Measurements from ENCODE around the gene CTSZ. TPM values are rescaled to one million over a fixed set of nuclear protein-coding genes. Genes with fewer than 3 reads are reported as not detected.
"Not testable (repeated sequence)": the region's sequence is repeated elsewhere in the genome, so short reads cannot be mapped to it uniquely, and the experiment has no call there.

Gene CTSZ
- total RNA-seq, 1 donor from 2014 or later = 71.9 TPM

DNA sequence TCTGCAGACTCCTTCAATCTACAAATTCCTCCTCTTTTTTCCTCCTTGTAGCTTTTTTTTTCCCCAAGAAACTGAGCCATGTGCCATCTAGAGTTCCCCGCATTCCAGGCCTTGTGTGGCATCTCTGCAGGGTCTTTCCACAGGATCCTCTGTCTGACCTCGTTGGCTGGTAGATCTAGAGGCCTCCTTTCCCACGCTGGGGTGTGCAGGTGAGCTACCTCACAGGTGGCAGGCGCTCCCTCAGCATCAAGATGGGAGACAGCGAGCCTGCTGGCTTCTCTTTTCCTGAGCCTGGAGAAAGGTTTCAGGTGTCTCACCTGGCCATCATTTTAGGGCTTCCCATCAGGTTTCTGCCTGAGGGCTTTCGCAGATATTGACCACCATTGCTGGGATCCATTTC, 35.6 kb downstream of the CTSZ start:
- peaks cover 9% of the 10 kb centered on the region for H3K9me3 Mint-ChIP-seq
- no peak for DNase-seq (ENCODE audit: extremely low spot score, unreplicated experiment)
- H3K27ac Mint-ChIP-seq = no peak overlapping the region
- H3K4me1 Mint-ChIP-seq (ENCODE audit: unreplicated experiment) = peaks cover 4% of the 10 kb centered on the region
- TF ChIP-seq, protein P1, sequence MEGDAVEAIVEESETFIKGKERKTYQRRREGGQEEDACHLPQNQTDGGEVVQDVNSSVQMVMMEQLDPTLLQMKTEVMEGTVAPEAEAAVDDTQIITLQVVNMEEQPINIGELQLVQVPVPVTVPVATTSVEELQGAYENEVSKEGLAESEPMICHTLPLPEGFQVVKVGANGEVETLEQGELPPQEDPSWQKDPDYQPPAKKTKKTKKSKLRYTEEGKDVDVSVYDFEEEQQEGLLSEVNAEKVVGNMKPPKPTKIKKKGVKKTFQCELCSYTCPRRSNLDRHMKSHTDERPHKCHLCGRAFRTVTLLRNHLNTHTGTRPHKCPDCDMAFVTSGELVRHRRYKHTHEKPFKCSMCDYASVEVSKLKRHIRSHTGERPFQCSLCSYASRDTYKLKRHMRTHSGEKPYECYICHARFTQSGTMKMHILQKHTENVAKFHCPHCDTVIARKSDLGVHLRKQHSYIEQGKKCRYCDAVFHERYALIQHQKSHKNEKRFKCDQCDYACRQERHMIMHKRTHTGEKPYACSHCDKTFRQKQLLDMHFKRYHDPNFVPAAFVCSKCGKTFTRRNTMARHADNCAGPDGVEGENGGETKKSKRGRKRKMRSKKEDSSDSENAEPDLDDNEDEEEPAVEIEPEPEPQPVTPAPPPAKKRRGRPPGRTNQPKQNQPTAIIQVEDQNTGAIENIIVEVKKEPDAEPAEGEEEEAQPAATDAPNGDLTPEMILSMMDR (conservative IDR thresholded peaks at IDR 0.05) = no peak
- no peaks in the 10 kb centered on the region for H3K36me3 Mint-ChIP-seq
- no peak overlapping the region for H3K4me3 Mint-ChIP-seq
- H3K27me3 Mint-ChIP-seq = peaks cover 3% of the 10 kb centered on the region

DNA sequence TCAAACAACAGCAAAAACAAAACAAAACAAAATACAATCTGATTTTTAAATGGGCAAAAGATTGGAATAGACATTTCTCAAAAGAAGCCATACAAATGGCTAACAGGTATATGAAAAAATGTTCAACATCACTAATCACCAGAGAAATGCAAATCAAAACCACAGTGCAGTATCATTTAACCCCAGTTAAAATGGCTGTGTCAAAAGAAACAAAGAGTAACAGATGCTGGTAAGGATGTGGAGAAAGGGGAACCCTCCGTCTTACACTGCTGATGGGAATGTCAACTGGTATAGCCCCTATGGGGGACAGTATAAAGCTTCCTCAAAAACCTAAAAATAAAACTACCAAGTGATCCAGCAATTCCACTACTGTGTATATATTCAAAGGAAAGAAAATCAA, 36.9 kb downstream of the CTSZ start:
- DNase-seq (ENCODE audit: extremely low spot score, unreplicated experiment) = no peak
- TF ChIP-seq, protein P1 (conservative IDR thresholded peaks at IDR 0.05) = no peak
- peaks cover 2% of the 10 kb centered on the region for H3K9me3 Mint-ChIP-seq
- H3K27me3 Mint-ChIP-seq = peaks cover 3% of the 10 kb centered on the region
- no peak overlapping the region for H3K4me3 Mint-ChIP-seq
- H3K4me1 Mint-ChIP-seq (ENCODE audit: unreplicated experiment) = no peaks in the 10 kb centered on the region
- no peak overlapping the region for H3K27ac Mint-ChIP-seq
- H3K36me3 Mint-ChIP-seq = no peaks in the 10 kb centered on the region

DNA sequence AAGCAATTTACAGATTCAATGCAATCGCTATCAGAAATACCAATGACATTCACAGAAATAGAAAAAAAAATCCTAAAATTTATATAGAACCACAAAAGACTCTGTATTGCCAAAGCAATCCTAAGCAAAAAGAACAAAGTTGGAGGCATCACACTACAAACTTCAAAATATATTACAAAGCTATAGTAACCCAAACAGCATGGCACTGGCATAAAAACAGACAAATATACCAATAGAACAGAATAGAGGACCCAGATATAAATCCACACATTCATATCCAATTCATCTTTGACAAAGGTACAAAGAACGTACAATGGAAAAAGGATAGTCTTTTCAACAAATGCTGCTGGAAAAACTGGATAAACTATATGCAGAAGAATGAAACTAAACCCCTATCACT, 37.6 kb downstream of the CTSZ start:
- no peaks in the 10 kb centered on the region for H3K36me3 Mint-ChIP-seq
- no peak overlapping the region for H3K4me3 Mint-ChIP-seq
- H3K4me1 Mint-ChIP-seq (ENCODE audit: unreplicated experiment) = no peaks in the 10 kb centered on the region
- H3K27me3 Mint-ChIP-seq = peaks cover 3% of the 10 kb centered on the region
- TF ChIP-seq, protein P1 (conservative IDR thresholded peaks at IDR 0.05) = no peak
- no peak for DNase-seq (ENCODE audit: extremely low spot score, unreplicated experiment)
- H3K9me3 Mint-ChIP-seq = no peaks in the 10 kb centered on the region
- H3K27ac Mint-ChIP-seq = no peak overlapping the region

DNA sequence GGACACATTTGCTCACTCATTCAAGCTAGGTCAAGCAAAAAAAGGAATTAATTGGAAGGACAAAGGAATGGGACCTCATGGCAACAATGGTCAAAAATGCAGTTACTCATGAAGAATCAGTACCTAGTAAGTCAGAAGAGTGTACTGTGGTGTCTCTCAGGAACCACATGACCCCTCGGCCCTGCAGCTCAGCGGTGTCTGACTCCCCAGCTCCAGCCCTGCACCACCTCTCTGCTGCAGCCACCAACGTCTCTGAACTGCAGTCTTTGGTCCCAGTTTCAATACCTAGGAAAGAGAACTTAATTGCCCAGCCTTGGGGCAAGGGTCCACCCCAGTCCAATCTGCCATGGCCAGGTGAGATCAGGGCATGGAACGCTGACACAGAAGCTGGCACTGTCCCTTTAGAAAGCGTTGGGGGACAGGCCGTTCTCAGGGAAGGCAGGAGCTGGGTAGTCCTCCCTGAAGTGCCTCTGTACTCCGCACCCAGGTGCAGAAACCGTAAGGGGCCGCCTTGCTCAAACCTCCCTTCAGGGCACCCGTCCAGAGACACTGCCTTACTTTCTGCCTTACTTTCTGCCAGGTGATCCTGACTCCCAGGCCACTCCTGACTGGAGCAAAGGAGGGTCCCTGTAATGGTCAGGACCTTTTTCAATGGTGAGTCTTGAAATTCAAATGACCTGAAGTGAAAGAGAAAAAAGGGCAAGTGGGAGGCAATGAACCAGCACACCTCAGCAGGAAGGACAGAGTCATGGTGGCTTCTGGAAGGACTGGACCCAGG, 39.2 kb downstream of the CTSZ start:
- H3K4me1 Mint-ChIP-seq (ENCODE audit: unreplicated experiment) = no peaks in the 10 kb centered on the region
- no peaks in the 10 kb centered on the region for H3K36me3 Mint-ChIP-seq
- H3K9me3 Mint-ChIP-seq = no peaks in the 10 kb centered on the region
- TF ChIP-seq, protein P1 (conservative IDR thresholded peaks at IDR 0.05) = no peak
- H3K27ac Mint-ChIP-seq = no peak overlapping the region
- DNase-seq (ENCODE audit: extremely low spot score, unreplicated experiment) = no peak
- peaks cover 3% of the 10 kb centered on the region for H3K27me3 Mint-ChIP-seq
- H3K4me3 Mint-ChIP-seq = no peak overlapping the region

DNA sequence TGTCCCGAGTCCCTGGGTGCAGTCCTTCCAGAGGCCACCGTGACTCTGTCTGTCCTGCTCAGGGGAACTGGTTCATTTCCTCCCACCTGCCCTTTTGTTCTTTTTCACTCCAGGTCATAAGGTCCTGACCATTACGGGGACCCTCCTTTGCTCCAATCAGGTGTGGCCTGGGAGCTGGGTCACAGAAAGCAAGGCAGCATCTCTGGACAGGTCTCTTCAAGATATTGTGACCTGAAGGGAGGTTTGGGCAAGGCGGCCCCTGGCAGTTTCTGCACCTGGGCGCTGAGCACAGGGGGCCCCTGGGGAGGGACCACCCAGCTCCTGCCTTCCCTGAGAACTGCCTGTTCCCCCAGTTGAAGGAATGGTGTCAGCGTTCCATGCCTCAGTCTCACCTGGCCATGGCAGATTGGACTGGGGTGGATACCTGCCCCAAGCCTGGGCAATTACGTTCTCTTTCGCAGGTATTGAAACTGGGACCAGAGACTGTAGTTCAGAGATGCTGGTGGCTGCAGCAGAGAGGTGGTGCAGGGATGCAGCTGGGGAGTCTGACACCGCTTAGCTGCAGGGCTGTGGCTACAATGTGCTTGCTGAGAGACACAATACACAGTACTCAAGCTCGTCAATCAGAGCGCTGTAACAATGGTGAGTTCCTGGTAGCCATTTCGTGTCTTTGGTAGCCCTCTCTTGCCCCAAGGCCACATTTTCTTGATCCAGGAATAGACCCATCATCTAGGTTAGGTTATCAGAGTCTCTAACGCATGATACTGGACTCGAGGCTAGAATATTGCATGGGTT, 41.6 kb downstream of the CTSZ start:
- H3K4me1 Mint-ChIP-seq (ENCODE audit: unreplicated experiment) = no peaks in the 10 kb centered on the region
- H3K27ac Mint-ChIP-seq = no peak overlapping the region
- H3K27me3 Mint-ChIP-seq = peaks cover 3% of the 10 kb centered on the region
- no peak overlapping the region for H3K4me3 Mint-ChIP-seq
- DNase-seq (ENCODE audit: extremely low spot score, unreplicated experiment) = no peak
- no peaks in the 10 kb centered on the region for H3K9me3 Mint-ChIP-seq
- TF ChIP-seq, protein P1 (conservative IDR thresholded peaks at IDR 0.05) = no peak
- no peaks in the 10 kb centered on the region for H3K36me3 Mint-ChIP-seq

DNA sequence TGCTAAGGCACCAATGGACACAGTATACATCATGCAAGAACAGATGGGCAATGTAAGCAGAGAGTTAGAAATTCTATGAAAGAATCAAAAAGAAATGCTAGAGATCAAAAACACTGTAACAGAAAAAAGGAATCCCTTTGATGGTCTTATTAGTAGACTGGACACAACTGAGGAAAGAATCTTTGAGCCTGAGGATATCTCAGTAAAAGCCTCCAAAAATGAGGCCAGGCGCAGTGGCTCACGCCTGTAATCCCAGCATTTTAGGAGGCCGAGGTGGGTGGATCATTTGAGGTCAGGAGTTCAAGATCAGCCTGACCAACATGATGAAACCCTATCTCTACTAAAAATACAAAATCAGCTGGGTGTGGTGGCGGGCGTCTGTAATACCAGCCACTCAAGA, 43.1 kb downstream of the CTSZ start:
- not testable (repeated sequence) for H3K27ac Mint-ChIP-seq; DNase-seq (ENCODE audit: extremely low spot score, unreplicated experiment); H3K36me3 Mint-ChIP-seq; H3K27me3 Mint-ChIP-seq; H3K9me3 Mint-ChIP-seq; H3K4me3 Mint-ChIP-seq; H3K4me1 Mint-ChIP-seq (ENCODE audit: unreplicated experiment)
